Right lobe of liver (tissue), 6 donors: Measurements from ENCODE around the gene FBLN2. TPM values are rescaled to one million over a fixed set of nuclear protein-coding genes. Genes with fewer than 3 reads are reported as not detected.

Experiments used
- ATAC-seq, 4 donors: fragments of 200-7000 bp; cut with Tn5 transposase; one replicate each; pipeline ENCODE4 v1.9.1; 2020; ENCODE audit warnings: mild to moderate bottlenecking in 4 of 4, moderate library complexity in 4 of 4
- DNase-seq, 3 donors: peaks; one replicate each; pipeline ENCODE4 v3.0.0-alpha.2; 2020
- H3K27ac ChIP-seq, 3 donors: fragments of 200-600 bp; one replicate each; pipeline ENCODE4 v1.8.0; 2022
- H3K27me3 ChIP-seq, 2 donors: fragments of 200-600 bp; one replicate each; pipeline ENCODE4 v1.8.0; 2022
- H3K36me3 ChIP-seq, 4 donors: fragments of 200-600 bp; sonication (generic) in 1 of 4; one replicate each; pipeline versions ENCODE4 v1.5.1 to v1.8.0; 2017 to 2022; ENCODE audit warnings: control low read depth in 1 of 4
- H3K4me1 ChIP-seq, 4 donors: fragments of 200-600 bp; sonication (generic) in 1 of 4; one replicate each; pipeline versions ENCODE4 v1.5.1 to v1.8.0; 2017 to 2022; ENCODE audit warnings: control low read depth in 1 of 4
- H3K4me3 ChIP-seq, 3 donors: fragments of 200-600 bp; one replicate each; pipeline ENCODE4 v1.8.0; 2022
- H3K9me3 ChIP-seq, 4 donors: fragments of 200-600 bp; sonication (generic) in 1 of 4; one replicate each; pipeline versions ENCODE4 v1.5.1 to v1.8.0; 2017 to 2022; ENCODE audit warnings: control low read depth in 1 of 4
- POLR2A ChIP-seq: fragments of 450-650 bp; IDR thresholded peaks from one replicate; pipeline ENCODE4 v1.6.1; 2017; ENCODE audit warnings: antibody characterized with exemption, mild to moderate bottlenecking
- WGBS: methylation state at CpG from one replicate; pipeline ENCODE4 v1.1.6; 2018; ENCODE audit warnings: low coverage, low lambda C conversion rate; ENCODE audit not compliant: insufficient coverage; ENCODE audit errors: missing lambda C conversion rate; 5-methylcytosine and 5-hydroxymethylcytosine counted together
- intact Hi-C, 2 donors: fragments of 100-400 bp; cut with DNase I; formaldehyde crosslinking; loops; one replicate each; pipeline versions ENCODE4 v1.11.2 to v1.14.1; 2022
- total RNA-seq, 6 experiments: library from RNA; depleted of rRNA in 2 of 6; stranded (reverse); fragments of >200 nt in 2 of 6; fragmentation: NEBNext Ultra II Directional in 3 of 6; extraction: Animal tissue kit (Norgen Biotek cat#: 25700) in 3 of 6; gene quantifications; one replicate each; pipeline versions ENCODE4 v1.1.0 to v1.2.4, GENCODE V29; 2016 to 2023
- TF ChIP-seq, protein P1 (sequence below), 4 donors: fragments of 200-600 bp in 3 of 4; fragments of 450-650 bp in 1 of 4; IDR thresholded peaks; one replicate each; pipeline versions ENCODE4 v1.5.1 to v1.8.0; 2016 to 2022; ENCODE audit warnings: antibody characterized with exemption in 4 of 4, mild to moderate bottlenecking in 2 of 4
- donor health status: DM: no; HTN: yes; CAD: no.
- donor health status: DM: no; HTN: no; CAD: no.
- donor health status: DM: no; HTN: no; CAD: no.
- donor health status: DM: no; HTN: yes; CAD: no.
- donor health status: DM: no; HTN: yes; CAD: no.

Gene FBLN2
- total RNA-seq, 6 experiments from 2014 or later, result 1.9 to 4.0 (median 2.7) TPM

DNA sequence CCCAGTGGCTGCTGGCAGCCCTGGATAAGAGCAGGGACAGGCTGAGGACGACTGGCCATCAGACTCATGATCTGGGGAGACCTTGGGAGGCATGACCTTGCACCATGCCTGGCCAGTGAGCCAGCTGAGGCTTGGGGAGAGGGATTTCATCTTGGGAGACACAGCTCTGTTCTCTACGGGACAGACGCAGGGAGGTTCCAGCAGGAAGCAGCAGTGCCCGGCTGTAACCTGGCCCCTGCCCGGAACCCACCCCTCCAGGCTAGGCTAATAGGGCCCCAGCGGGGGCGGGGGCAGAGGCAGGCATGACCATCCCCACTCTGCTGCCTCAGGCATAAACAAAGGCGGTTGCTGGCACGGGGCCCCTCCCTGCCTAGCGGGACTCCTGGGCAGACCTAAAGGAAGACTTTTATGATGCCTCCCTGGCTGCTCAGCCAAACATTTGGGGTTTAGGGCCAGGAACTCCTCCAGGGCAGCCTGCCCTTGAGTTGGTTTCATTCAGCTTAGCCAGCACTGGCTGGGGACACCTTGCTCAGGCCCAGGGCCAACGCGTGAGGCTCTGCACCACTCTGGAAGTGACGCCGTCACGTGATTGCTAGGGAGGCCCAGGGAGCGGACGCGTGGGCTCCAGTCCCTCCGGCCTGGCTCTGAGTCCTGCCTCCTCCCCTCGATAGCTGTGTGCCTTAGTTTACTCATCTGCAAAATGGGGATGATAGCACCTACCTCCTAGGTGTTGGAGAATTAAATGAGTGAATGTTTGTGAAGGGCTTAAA, 41.2 kb upstream of the FBLN2 start:
- ATAC-seq, result peak in 1 of 4 donors; percentile 17

DNA sequence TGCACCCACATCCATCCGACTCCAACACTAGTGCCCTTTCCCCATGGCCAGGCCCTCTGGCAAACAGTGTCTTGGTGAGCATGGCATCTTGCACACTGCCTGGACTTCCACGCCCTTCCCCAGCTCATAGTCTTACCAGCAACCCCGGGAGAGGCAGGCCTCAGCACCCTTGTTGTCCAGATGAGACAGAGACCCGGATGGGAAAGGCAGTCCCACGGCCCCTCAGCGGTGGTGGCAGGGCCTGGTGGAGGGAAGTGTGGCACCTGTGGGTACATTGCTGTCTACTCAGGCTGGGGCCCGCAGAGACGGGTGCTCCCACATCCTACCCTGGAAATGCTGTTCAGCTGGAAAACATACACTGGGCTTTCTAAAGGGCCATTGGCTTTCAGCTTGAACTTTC, 40.4 kb upstream of the FBLN2 start:
- H3K27ac ChIP-seq, result no peak overlapping the region
- ATAC-seq (no peak), DNase-seq (peak in 1 of 3 donors; percentile 37)
- no peaks in the 10 kb centered on the region for H3K4me1 ChIP-seq
- H3K4me3 ChIP-seq, result no peak overlapping the region
- H3K27me3 ChIP-seq, result peaks cover 0 to 4% of the 10 kb centered on the region in 2 donors
- TF ChIP-seq POLR2A, result no peak
- TF ChIP-seq, protein P1, sequence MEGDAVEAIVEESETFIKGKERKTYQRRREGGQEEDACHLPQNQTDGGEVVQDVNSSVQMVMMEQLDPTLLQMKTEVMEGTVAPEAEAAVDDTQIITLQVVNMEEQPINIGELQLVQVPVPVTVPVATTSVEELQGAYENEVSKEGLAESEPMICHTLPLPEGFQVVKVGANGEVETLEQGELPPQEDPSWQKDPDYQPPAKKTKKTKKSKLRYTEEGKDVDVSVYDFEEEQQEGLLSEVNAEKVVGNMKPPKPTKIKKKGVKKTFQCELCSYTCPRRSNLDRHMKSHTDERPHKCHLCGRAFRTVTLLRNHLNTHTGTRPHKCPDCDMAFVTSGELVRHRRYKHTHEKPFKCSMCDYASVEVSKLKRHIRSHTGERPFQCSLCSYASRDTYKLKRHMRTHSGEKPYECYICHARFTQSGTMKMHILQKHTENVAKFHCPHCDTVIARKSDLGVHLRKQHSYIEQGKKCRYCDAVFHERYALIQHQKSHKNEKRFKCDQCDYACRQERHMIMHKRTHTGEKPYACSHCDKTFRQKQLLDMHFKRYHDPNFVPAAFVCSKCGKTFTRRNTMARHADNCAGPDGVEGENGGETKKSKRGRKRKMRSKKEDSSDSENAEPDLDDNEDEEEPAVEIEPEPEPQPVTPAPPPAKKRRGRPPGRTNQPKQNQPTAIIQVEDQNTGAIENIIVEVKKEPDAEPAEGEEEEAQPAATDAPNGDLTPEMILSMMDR (IDR thresholded peaks at IDR 0.05), result no peak
- H3K36me3 ChIP-seq, result no peaks in the 10 kb centered on the region
- intact Hi-C loops, result no loop called here
- 82% methylated on average over 5 of the region's 8 CpGs for WGBS
- H3K9me3 ChIP-seq, result no peaks in the 10 kb centered on the region

More for the DNA sequence above, 41.2 kb upstream of the FBLN2 start:
- DNase-seq, result peak in 2 of 3 donors; percentile 14 to 45
- no peaks in the 10 kb centered on the region for H3K36me3 ChIP-seq
- H3K9me3 ChIP-seq, result no peaks in the 10 kb centered on the region
- 100% methylated on average over 1 of the region's 20 CpGs for WGBS
- H3K4me3 ChIP-seq, result no peak overlapping the region
- H3K27ac ChIP-seq, result no peak overlapping the region
- TF ChIP-seq POLR2A, result no peak
- TF ChIP-seq, protein P1 (IDR thresholded peaks at IDR 0.05), result no peak
- intact Hi-C loops, result no loop called here
- H3K4me1 ChIP-seq, result no peaks in the 10 kb centered on the region
- no peaks in the 10 kb centered on the region for H3K27me3 ChIP-seq

DNA sequence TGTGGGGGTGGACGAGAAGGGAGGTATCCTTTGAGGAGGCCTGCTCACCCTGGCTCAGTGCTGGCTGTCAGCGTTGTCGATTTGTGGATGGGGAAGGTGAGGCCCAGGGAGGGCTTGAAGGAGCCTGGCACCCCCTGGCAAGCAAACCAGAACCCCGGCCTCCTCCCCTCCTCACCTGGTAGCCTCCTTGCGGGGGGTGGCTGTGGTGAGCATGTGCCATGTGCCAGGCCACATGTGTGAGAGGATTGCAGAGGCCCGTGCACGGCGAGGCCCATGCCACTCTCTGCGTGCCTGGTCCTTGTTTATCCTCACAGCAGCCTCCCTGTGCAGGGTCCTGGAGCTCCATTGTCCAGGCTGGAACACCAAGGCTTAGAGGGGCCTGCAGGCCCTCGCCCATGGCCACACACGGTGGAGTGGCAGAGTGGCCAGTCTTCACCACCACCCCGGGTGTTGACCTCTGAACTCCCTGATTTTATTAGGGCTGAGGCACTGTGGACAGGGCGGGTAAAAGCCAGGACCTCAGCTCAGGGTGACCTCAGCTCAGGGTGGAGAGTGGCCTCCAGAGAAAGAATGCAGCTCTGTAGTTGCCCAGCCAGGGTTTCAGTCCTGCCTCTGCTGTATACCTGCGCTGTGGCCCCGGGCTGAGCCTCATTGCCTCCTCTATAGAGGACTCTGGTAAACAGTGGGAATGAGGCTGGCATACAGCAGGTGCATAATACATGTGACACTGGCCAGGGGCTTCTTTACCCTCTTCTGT, 39.7 kb upstream of the FBLN2 start:
- no peak overlapping the region for H3K4me3 ChIP-seq
- H3K27me3 ChIP-seq, result peaks cover 0 to 6% of the 10 kb centered on the region in 2 donors
- 67% methylated on average over 3 of the region's 15 CpGs for WGBS
- ATAC-seq, result no peak
- H3K27ac ChIP-seq, result no peak overlapping the region
- H3K4me1 ChIP-seq, result no peaks in the 10 kb centered on the region
- peak in 1 of 3 donors; percentile 44 for DNase-seq
- H3K9me3 ChIP-seq, result no peaks in the 10 kb centered on the region
- intact Hi-C loops, result no loop called here
- no peaks in the 10 kb centered on the region for H3K36me3 ChIP-seq
- no peak for TF ChIP-seq POLR2A
- TF ChIP-seq, protein P1 (IDR thresholded peaks at IDR 0.05), result no peak

DNA sequence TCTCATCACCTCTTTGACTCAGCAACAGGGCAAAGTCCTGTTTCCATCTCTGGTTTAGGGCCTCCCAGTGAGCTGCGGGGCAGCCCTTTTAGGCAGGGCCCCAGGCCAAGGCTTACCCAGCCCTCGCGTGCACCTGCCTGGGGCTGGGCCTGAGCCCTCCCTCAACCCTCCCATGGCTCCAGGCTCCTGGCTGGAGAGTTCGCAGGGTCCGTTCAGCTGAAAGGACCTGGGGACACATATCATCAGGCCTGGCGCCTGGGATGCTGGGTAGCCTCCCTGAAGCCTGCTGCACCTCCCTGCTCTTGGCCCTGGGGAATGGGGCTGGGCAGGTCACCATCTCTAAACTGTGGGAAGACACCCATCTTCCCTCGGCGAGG, 39.1 kb upstream of the FBLN2 start:
- intact Hi-C loops, result no loop called here
- ATAC-seq (no peak), DNase-seq (peak in 1 of 3 donors; percentile 43)
- H3K4me1 ChIP-seq, result no peaks in the 10 kb centered on the region
- H3K4me3 ChIP-seq, result no peak overlapping the region
- H3K9me3 ChIP-seq, result no peaks in the 10 kb centered on the region
- H3K36me3 ChIP-seq, result no peaks in the 10 kb centered on the region
- H3K27me3 ChIP-seq, result peaks cover 0 to 6% of the 10 kb centered on the region in 2 donors
- TF ChIP-seq POLR2A, result no peak
- TF ChIP-seq, protein P1 (IDR thresholded peaks at IDR 0.05), result no peak
- no peak overlapping the region for H3K27ac ChIP-seq
- 79% methylated on average over 6 of the region's 8 CpGs for WGBS
